Measurements from ENCODE around the gene CEL. TPM values are rescaled to one million over a fixed set of nuclear protein-coding genes. Genes with fewer than 3 reads are reported as not detected.

The CEL gene
- total and polyA plus RNA-seq, 2 donors (not counting 3 experiments of a cell fraction or from before 2014, with no cell fraction given) = 0.92 to 1.1 TPM

DNA sequence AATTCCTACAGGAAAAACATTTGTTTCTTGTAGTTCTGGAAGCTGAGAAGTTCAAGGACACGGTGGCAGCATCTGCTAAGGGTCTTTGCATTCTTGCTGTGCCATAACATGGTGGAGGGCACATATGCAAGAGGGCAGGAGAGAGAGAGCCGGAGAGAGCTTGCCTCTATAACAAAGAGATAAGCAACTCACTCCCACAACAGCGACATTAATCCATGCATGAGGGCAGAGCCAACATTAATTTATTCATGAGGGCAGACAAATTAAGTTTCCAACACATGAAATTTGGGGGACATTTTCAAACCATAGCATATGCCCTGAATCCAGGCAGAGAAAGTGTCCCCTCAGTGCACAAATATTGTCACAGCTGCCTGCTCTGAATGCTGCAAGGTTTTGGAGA lies 35.4 kb upstream of the CEL start:
- peaks cover 6% of the 10 kb centered on the region for H3K79me2 ChIP-seq (ENCODE audit: control insufficient read depth, insufficient read depth, low read length)
- dilution Hi-C loops (cut with MboI; ENCODE audit: extremely low pct_ligation_motif_present, low sequenced_read_pairs) = no loop called here
- H4K20me1 ChIP-seq (replicated peaks; ENCODE audit: control insufficient read depth, extremely low read depth, insufficient read depth, low read length) = no peaks in the 10 kb centered on the region
- BruUV-seq (replicated peaks) = no TSS peak
- no peaks in the 10 kb centered on the region for H3K9me1 ChIP-seq (replicated peaks; ENCODE audit: control insufficient read depth, extremely low read depth, insufficient read depth, low read length)
- POLR2A ChIA-PET = no interaction called here
- intact Hi-C loops (cut with micrococcal nuclease) = no loop called here
- no peak for DNase-seq (ENCODE audit: low read depth, low spot score)
- H3K9ac ChIP-seq (replicated peaks; ENCODE audit: extremely low read depth, insufficient read depth, low read length) = no peak overlapping the region
- no peak overlapping the region for H3K4me3 ChIP-seq (replicated peaks in 1 of 3; ENCODE audit: insufficient read depth in 1 of 3, low read depth in 1 of 3, low read length in 3 of 3)
- no peaks in the 10 kb centered on the region for H3K27me3 ChIP-seq (ENCODE audit: control insufficient read depth in 2 of 2, insufficient read depth in 2 of 2, low read length in 2 of 2)
- CTCF ChIA-PET = interaction anchor here (0.5 to 2.6 kb wide), 4 partner anchors 68 to 211 kb away, joined by 3 to 8 read pairs (median 3); no protein-coding TSS in a partner anchor
- no peak for TF ChIP-seq FOS (IDR thresholded peaks at IDR 0.05; ENCODE audit: borderline replicate concordance, insufficient read depth, low read length)
- TF ChIP-seq, protein P1, sequence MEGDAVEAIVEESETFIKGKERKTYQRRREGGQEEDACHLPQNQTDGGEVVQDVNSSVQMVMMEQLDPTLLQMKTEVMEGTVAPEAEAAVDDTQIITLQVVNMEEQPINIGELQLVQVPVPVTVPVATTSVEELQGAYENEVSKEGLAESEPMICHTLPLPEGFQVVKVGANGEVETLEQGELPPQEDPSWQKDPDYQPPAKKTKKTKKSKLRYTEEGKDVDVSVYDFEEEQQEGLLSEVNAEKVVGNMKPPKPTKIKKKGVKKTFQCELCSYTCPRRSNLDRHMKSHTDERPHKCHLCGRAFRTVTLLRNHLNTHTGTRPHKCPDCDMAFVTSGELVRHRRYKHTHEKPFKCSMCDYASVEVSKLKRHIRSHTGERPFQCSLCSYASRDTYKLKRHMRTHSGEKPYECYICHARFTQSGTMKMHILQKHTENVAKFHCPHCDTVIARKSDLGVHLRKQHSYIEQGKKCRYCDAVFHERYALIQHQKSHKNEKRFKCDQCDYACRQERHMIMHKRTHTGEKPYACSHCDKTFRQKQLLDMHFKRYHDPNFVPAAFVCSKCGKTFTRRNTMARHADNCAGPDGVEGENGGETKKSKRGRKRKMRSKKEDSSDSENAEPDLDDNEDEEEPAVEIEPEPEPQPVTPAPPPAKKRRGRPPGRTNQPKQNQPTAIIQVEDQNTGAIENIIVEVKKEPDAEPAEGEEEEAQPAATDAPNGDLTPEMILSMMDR (IDR thresholded peaks at IDR 0.05; ENCODE audit: extremely low read depth in 1 of 2, insufficient read depth in 1 of 2, low read depth in 1 of 2, low read length in 2 of 2) = no peak
- no peak for TF ChIP-seq JUN (IDR thresholded peaks at IDR 0.05; ENCODE audit: borderline replicate concordance, insufficient read depth, insufficient read length, low read depth)
- TF ChIP-seq POLR2AphosphoS5 (IDR thresholded peaks at IDR 0.05; ENCODE audit: insufficient read depth, low read depth, low read length) = no peak
- no peak for TF ChIP-seq POLR2A (IDR thresholded peaks at IDR 0.05; ENCODE audit: low read depth, low read length)
- TF ChIP-seq EZH2 (IDR thresholded peaks at IDR 0.05; ENCODE audit: borderline replicate concordance, low read depth, low read length, severe bottlenecking) = no peak
- no peak for TF ChIP-seq MAX (IDR thresholded peaks at IDR 0.05; ENCODE audit: insufficient read depth, insufficient read length)
- TF ChIP-seq GATA2 (IDR thresholded peaks at IDR 0.05; ENCODE audit: insufficient read depth, insufficient read length, low read depth, low read length) = no peak
- no peak for TF ChIP-seq MYC (IDR thresholded peaks at IDR 0.05; ENCODE audit: low read depth, low read length)
- no peak overlapping the region for H3K27ac ChIP-seq (ENCODE audit: insufficient read depth, low read depth, low read length)
- H3K4me1 ChIP-seq (ENCODE audit: control insufficient read depth, extremely low read depth, insufficient read depth, low read length) = peaks cover under 1% of the 10 kb centered on the region
- FAIRE-seq = no peak
- no peaks in the 10 kb centered on the region for H3K9me3 ChIP-seq (replicated peaks; ENCODE audit: control insufficient read depth, insufficient read depth, low read length)
- H3K36me3 ChIP-seq (ENCODE audit: control insufficient read depth in 2 of 2, extremely low read depth in 1 of 2, insufficient read depth in 2 of 2, low read length in 2 of 2) = no peaks in the 10 kb centered on the region
- H2AFZ ChIP-seq (ENCODE audit: low read depth, low read length) = no peak overlapping the region
- H3K4me2 ChIP-seq (ENCODE audit: insufficient read depth, low read length) = no peak overlapping the region

Measured in endothelial cell of umbilical vein (primary cell).